GM12864 (cell line): Measurements from ENCODE around the gene MAN1A2.

Experiments used
- DNase-seq: peaks from one replicate; pipeline ENCODE4 v3.0.0-alpha.2; 2011; ENCODE audit warnings: low read depth
- H3K4me3 ChIP-seq: 2 replicates; pipeline ENCODE4 v1.5.1; 2011; ENCODE audit warnings: mild to moderate bottlenecking, low read depth, low read length, control low read depth
- TF ChIP-seq, protein P1 (sequence below): IDR thresholded peaks from 2 replicates; pipeline ENCODE4 v1.5.1; 2011; ENCODE audit warnings: low read depth, mild to moderate bottlenecking, moderate library complexity, low read length, control low read depth, inconsistent platforms; ENCODE audit errors: missing control alignments

MAN1A2 gene

DNA sequence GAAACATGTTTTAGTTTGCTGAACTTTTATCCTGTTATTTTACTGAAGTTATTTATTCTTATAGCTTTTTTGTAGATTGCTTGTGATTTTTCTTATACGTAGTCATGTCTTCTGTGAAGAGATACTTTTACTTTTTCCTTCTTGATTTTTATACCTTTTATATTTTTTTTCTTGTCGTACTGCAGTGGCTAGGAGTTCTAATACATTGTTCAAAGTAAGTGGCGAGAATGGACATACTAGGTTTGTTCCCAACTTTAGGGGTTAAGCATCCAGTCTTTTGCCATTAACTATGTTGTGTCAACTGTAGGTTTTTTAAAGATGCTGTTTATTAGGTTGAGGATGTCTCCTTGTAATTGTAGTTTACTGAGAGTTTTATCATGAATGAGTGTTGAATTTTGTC, 36.3 kb downstream of the MAN1A2 start:
- TF ChIP-seq, protein P1, sequence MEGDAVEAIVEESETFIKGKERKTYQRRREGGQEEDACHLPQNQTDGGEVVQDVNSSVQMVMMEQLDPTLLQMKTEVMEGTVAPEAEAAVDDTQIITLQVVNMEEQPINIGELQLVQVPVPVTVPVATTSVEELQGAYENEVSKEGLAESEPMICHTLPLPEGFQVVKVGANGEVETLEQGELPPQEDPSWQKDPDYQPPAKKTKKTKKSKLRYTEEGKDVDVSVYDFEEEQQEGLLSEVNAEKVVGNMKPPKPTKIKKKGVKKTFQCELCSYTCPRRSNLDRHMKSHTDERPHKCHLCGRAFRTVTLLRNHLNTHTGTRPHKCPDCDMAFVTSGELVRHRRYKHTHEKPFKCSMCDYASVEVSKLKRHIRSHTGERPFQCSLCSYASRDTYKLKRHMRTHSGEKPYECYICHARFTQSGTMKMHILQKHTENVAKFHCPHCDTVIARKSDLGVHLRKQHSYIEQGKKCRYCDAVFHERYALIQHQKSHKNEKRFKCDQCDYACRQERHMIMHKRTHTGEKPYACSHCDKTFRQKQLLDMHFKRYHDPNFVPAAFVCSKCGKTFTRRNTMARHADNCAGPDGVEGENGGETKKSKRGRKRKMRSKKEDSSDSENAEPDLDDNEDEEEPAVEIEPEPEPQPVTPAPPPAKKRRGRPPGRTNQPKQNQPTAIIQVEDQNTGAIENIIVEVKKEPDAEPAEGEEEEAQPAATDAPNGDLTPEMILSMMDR: no peak
- no peak overlapping the region for H3K4me3 ChIP-seq
- DNase-seq: no peak

GRCh38 chr1:117405042-117405441, 37.8 kb downstream of the MAN1A2 start:
- no peak for DNase-seq
- TF ChIP-seq, protein P1: no peak
- no peak overlapping the region for H3K4me3 ChIP-seq

- TF ChIP-seq, protein P1: no peak
- DNase-seq: no peak
- H3K4me3 ChIP-seq: no peak overlapping the region
These were observed 45.2 kb downstream of the MAN1A2 start for GRCh38 chr1:117412472-117412871.

DNA sequence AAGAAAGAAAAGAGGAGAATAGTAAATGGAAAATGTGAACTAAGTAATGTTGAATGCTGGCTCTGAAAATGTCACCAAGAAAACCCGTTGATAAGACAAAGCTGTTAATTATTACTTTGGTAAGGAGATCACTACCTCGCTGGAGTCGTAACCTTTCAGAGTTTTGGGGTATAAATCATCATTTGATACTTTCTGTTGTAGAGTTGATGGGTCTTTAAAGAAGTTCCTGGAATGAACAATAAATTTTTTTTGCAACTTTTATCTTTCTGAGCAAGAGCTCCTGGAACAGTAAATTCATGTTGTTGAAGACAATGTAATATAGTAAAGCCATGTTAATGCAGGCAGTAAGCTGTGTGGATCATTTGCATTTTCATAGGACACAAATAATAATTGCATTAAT, 46.2 kb downstream of the MAN1A2 start:
- DNase-seq: no peak
- TF ChIP-seq, protein P1: no peak
- H3K4me3 ChIP-seq: no peak overlapping the region

- TF ChIP-seq, protein P1: no peak
- H3K4me3 ChIP-seq: no peak overlapping the region
- DNase-seq: no peak
These were observed 47.7 kb downstream of the MAN1A2 start for GRCh38 chr1:117414943-117415342.

- H3K4me3 ChIP-seq: no peak overlapping the region
- TF ChIP-seq, protein P1: no peak
- no peak for DNase-seq
These were observed 48.8 kb downstream of the MAN1A2 start for GRCh38 chr1:117416004-117416403.

GRCh38 chr1:117416546-117417125, 49.4 kb downstream of the MAN1A2 start:
- DNase-seq: no peak

More at GRCh38 chr1:117416546-117417125, 49.4 kb downstream of the MAN1A2 start:
- no peak overlapping the region for H3K4me3 ChIP-seq
- TF ChIP-seq, protein P1: no peak
